ENCODE measurements around the gene ARL5A. TPM values are rescaled to one million over a fixed set of nuclear protein-coding genes. Genes with fewer than 3 reads are reported as not detected.
"Not testable (repeated sequence)": the region's sequence is repeated elsewhere in the genome, so short reads cannot be mapped to it uniquely, and the experiment has no call there.

ARL5A gene, protein sequence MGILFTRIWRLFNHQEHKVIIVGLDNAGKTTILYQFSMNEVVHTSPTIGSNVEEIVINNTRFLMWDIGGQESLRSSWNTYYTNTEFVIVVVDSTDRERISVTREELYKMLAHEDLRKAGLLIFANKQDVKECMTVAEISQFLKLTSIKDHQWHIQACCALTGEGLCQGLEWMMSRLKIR
- 39.6 and 43.5 TPM in 2 replicates for total RNA-seq

- intact Hi-C loops (cut with micrococcal nuclease): loop anchor here (1.0 to 10.0 kb wide), 13 partner anchors 20 to 889 kb away; partner anchors contain the start of genes FMNL2, PRPF40A, RBM43 and RIF1
Measured at GRCh38 chr2:151828143-151828889, at the start of gene ARL5A. ARL5A (minus strand) TSS chr2:151828421; CDS start chr2:151828176, 245 bp downstream.

- intact Hi-C loops (cut with micrococcal nuclease): not testable (repeated sequence)
Measured at GRCh38 chr2:151875631-151876030, 47.4 kb upstream of the ARL5A start.

DNA sequence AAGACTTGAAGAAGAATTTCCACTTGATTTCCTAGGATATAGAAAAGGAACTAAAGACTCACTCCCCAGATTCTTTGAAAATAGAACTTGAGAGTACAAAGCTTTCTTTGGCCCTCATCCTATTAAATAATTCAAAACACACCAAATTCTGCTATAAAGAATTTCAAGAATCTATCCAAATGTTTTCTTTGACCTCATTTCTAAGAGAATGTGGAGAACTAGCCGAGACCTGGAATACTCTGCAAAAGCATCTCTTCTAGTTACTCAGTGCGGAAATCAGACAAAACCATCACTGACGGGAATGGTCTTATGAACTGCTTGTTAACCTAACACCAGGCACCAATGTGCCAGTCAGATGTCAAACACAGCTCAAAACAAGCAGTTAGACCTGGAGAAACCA, 44.2 kb upstream of the ARL5A start:
- intact Hi-C loops (cut with micrococcal nuclease): no loop called here

- intact Hi-C loops (cut with micrococcal nuclease): no loop called here
Measured at GRCh38 chr2:151869291-151869690, 41.1 kb upstream of the ARL5A start.

DNA sequence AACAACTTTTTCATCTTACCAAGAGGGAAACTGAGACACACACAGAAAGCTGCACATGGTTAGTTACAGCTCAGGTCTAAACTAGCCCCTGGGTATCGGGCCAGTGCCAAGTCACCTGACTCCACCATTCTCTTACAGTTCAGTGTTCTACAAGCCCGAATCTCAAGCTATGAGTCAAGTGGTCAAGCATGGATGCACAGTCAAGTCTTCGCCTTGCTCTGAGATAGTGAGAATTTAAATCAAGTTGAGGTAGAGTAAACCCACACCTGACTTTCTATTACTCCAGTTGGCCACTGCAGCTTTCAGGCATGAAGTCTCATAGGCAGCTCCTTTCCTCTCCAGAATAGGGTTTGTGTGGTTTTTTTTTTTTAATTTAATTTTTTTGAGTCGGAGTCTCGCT, 34.5 kb upstream of the ARL5A start:
- intact Hi-C loops (cut with micrococcal nuclease): no loop called here

DNA sequence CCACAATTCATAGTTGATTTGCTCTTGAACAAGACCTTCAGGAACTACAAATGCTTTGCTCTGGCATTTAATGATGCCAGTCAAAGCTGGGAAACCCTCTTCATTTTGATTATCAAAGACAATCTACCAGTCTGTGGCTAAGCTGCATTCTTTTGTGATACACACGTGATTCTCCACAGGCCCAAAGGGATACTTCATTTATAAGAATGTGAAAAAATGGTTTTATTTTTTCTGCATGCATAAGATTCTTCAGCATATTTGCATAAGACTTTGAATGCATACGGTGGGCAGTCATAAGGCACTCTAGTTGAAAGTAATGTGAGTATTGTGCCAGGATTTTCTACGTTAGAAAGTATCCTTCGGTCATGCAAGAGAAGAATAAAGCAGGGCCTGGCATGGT, 33.0 kb upstream of the ARL5A start:
- intact Hi-C loops (cut with micrococcal nuclease): no loop called here

DNA sequence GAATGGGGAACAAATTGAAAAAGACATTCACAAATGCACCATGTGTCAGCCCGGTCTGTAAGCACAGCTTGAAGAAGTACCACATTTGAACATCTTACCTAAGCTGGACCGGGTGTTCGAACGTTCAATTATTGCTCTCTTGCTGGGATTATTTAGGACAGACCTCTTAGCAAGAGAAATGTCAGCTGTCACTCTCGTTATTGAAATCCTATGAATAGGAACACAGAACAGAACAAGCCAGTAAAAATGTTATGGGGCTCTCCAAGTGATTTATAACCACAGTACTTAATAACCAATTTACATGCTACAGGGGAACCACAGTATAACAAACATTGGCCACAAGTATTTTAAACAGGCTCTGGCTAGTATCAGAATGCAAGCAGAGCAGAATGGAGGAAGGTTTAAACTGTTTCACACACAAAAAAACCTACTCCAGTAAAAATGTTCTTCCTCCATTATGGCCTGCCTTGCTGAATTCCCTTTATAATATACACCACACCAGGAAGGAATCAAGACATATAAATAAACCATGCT, 32.5 kb upstream of the ARL5A start:
- intact Hi-C loops (cut with micrococcal nuclease): no loop called here

- intact Hi-C loops (cut with micrococcal nuclease): no loop called here
Measured at GRCh38 chr2:151860210-151860609, 32.0 kb upstream of the ARL5A start.

DNA sequence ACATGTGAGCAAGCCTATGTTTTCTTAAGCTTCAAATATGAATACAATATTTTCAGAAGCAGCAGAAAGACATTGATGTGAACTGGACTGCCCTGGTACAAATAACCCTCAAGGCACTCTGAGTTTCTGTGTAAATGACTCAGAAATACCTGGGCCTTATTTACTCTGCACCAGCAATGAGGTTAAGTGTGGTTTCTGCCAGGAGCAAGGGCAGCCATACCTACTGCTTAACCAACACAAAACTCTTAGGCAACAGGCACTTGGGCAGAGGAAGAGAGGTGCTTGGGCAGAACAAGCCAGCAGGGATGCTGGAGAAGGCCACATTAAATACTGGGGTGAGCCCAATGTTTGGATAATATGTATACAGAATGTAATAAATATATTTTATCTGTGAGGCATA, 29.4 kb upstream of the ARL5A start:
- intact Hi-C loops (cut with micrococcal nuclease): no loop called here

DNA sequence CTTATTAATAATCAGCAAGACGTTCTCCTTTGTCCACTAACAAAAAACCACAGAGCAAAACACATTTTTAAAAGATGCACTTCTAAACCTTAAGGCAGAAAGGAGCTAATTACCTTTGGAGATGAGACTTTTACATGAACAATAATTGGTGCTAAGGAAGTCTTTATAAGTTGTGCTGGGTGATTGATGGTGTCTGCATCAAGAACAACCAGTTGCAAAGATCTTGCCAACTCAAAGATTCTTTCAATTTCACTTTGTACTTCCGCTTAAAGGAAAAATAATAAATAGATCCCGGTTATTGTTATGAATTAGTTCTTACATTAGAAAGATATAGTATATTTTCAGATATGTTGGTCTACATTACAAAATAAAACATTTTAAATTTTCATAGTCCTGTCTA, 26.9 kb upstream of the ARL5A start:
- intact Hi-C loops (cut with micrococcal nuclease): no loop called here

- intact Hi-C loops (cut with micrococcal nuclease): no loop called here
Measured at GRCh38 chr2:151853070-151853758, 25.0 kb upstream of the ARL5A start.

DNA sequence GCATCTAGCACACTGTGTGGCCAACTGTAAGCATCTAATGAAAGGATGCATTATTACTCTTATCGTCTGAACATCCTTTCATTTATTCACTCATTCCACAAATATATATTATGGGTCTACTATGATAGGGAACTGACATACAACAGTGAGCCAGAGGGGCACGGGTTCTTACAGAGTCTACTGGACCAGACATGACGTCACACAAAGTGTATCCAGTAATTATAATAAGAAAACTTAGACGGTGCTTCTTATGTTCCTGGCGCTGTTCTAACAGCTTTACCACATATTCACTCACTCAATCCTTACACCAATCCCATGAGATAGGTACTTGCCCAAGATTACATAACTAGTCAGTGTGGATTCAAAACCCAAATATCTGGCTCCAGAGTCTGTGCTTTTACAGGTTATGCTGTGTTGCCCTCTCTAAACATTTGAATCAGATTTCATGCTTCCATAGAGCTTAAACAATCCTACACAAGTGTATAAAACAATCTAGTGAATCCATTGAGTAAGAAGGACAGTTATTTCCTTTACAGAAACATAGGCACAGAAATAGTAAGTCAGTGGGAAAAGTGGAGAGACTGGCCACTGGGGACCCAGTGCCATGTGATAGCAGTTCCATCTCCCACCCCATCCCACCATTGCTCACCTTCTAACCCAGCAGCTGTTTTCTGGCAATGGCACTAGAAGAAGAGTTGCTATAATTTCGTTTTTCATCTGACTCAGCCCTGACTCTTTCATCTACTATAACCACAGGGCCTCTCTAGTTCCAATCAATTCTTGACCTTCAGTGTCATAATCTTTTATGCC, 24.2 kb upstream of the ARL5A start:
- intact Hi-C loops (cut with micrococcal nuclease): no loop called here

GRCh38 chr2:151851761-151852160, 23.5 kb upstream of the ARL5A start:
- intact Hi-C loops (cut with micrococcal nuclease): no loop called here

DNA sequence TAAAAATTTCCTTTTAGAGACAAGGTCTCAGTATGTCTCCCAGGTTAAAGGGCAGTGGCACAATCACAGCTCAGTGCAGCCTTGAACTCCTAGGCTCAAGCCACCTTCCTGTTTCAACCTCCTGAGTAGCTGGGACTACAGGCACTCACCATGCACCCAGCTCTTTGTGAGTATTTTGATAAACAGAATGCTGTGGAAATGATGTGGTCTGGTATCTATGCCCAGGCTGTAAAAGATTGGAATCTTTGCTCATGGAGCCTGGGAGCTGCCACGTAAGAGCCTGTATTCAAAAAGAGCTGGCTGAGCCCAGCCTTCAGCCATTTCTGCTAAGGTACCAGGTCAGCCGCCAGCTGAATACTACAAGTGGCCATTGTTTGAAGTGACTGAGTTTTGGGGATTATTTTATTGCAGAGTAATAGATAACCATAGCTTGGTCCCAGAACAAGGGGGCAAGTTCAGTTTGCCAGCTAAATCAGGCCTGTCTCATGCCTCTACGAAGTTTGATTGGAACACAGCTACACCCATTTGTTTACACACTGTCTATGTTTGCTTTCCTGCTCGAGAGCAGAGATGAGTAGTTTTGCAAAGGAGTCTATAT, 21.3 kb upstream of the ARL5A start:
- intact Hi-C loops (cut with micrococcal nuclease): no loop called here

GRCh38 chr2:151845884-151846283, 17.7 kb upstream of the ARL5A start:
- intact Hi-C loops (cut with micrococcal nuclease): no loop called here

DNA sequence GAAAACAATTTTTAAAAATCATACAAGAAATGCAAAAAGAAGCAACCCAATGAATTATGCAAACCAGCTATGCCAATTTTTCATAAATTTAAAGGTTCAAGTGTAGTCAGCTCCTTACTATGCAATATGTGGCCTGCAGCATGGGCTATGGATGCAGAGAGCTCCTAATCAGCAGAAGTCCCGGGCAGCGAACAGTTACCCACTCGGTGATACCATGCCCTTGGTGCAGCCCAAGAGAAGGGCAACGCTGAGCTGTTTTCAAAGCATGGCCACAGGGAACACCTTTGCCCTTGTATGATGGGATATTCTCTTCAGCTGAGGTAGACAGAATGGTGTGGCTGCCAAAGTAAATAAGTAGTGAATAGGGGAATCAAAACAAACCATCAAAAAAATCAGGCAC, 17.3 kb upstream of the ARL5A start:
- intact Hi-C loops (cut with micrococcal nuclease): no loop called here

DNA sequence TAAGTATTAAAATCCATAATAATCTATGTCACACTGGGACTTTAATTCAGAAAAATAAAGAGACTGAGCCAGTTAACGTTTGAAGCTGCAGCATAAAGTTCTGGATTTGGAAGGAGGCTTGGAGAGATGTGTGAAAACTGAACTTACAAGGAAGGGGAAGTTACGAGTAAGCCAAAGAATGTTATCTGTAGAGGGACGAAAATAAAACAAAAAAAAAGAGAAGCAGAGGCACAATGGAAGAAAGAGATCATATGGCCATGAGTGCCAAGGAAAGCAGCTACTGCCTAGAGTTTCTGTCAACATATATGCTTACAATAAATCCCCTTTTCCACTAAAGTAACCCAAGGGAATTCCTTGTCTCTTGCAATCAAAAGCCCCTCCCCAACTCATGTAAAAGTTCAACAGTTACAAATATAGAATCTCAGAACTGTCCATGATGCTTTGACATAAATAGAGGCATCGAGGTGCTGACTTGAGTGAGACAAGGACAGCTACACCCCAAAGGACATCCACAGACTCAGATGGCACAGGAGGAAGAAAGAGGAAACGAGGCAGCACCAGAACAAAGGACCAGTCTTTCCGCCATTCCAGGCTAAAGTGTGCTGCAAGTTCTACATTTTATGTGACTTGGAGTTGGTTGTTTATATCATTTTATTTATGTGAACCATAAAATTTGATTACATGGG, 16.1 kb upstream of the ARL5A start:
- intact Hi-C loops (cut with micrococcal nuclease): no loop called here

GRCh38 chr2:151843691-151844061, 15.5 kb upstream of the ARL5A start:
- intact Hi-C loops (cut with micrococcal nuclease): no loop called here

GRCh38 chr2:151842830-151843690, 14.8 kb upstream of the ARL5A start:
- intact Hi-C loops (cut with micrococcal nuclease): no loop called here

- intact Hi-C loops (cut with micrococcal nuclease): no loop called here
Measured at GRCh38 chr2:151841047-151841424, 12.8 kb upstream of the ARL5A start.
